GM23248 (cell line): ENCODE results near the gene WBP1L. TPM values are rescaled to one million over a fixed set of nuclear protein-coding genes. Genes with fewer than 3 reads are reported as not detected.
A peak's percentile ranks its signal among the peaks of the same experiment; 100 is the strongest.
"Not testable (repeated sequence)": the region's sequence is repeated elsewhere in the genome, so short reads cannot be mapped to it uniquely, and the experiment has no call there.

Experiments used
- DNase-seq: peaks from one replicate; pipeline ENCODE4 v3.0.0-alpha.2; 2015
- H2AFZ ChIP-seq: fragments of 200-600 bp; sonication (generic); 2 replicates; pipeline ENCODE4 v1.6.1; 2016; ENCODE audit warnings: antibody characterized with exemption
- H3F3A ChIP-seq: fragments of 200-600 bp; sonication (generic); 2 replicates; pipeline ENCODE4 v1.6.1; 2016; ENCODE audit warnings: mild to moderate bottlenecking, antibody characterized with exemption, mixed run types; ENCODE audit not compliant: insufficient read depth
- H3K27ac ChIP-seq: fragments of 200-600 bp; sonication (generic); 2 replicates; pipeline ENCODE4 v1.5.1; 2016; ENCODE audit warnings: mild to moderate bottlenecking
- H3K27me3 ChIP-seq: fragments of 200-600 bp; sonication (generic); replicated peaks from 2 replicates; pipeline ENCODE4 v1.6.1; 2016; ENCODE audit warnings: mild to moderate bottlenecking; ENCODE audit not compliant: insufficient read depth
- H3K36me3 ChIP-seq: fragments of 200-600 bp; sonication (generic); 2 replicates; pipeline ENCODE4 v1.6.1; 2016; ENCODE audit warnings: low read depth, mild to moderate bottlenecking
- H3K4me1 ChIP-seq: fragments of 200-600 bp; sonication (generic); 2 replicates; pipeline ENCODE4 v1.6.1; 2016; ENCODE audit warnings: mild to moderate bottlenecking; ENCODE audit not compliant: insufficient read depth
- H3K4me2 ChIP-seq: fragments of 200-600 bp; sonication (generic); one replicate; pipeline ENCODE4 v1.6.1; 2016; ENCODE audit warnings: mild to moderate bottlenecking; ENCODE audit not compliant: unreplicated experiment
- H3K4me3 ChIP-seq: fragments of 200-600 bp; sonication (generic); 2 replicates; pipeline ENCODE4 v1.5.1; 2016; ENCODE audit warnings: mild to moderate bottlenecking
- H3K79me2 ChIP-seq: fragments of 200-600 bp; sonication (generic); 2 replicates; pipeline ENCODE4 v1.6.1; 2016; ENCODE audit warnings: mild to moderate bottlenecking; ENCODE audit not compliant: insufficient read depth
- H3K9ac ChIP-seq: fragments of 200-600 bp; sonication (generic); 2 replicates; pipeline ENCODE4 v1.6.1; 2016; ENCODE audit warnings: mild to moderate bottlenecking
- H3K9me2 ChIP-seq: fragments of 200-600 bp; sonication (generic); 2 replicates; pipeline ENCODE4 v1.6.1; 2016; ENCODE audit warnings: mixed run types, mild to moderate bottlenecking, moderate library complexity; ENCODE audit not compliant: insufficient read depth
- H3K9me3 ChIP-seq: fragments of 200-600 bp; sonication (generic); one replicate; pipeline ENCODE4 v1.6.1; 2017; ENCODE audit warnings: low read depth
- H4K20me1 ChIP-seq: fragments of 200-600 bp; sonication (generic); 2 replicates; pipeline ENCODE4 v1.6.0; 2016; ENCODE audit not compliant: insufficient read depth
- EZH2 ChIP-seq: fragments of 200-600 bp; sonication (generic); IDR thresholded peaks from 2 replicates; pipeline ENCODE4 v1.6.1; 2018; ENCODE audit warnings: antibody characterized with exemption, mild to moderate bottlenecking; ENCODE audit not compliant: insufficient read depth, poor library complexity, severe bottlenecking
- EZH2phosphoT487 ChIP-seq: fragments of 200-600 bp; sonication (generic); IDR thresholded peaks from 2 replicates; pipeline ENCODE4 v1.6.1; 2018; ENCODE audit warnings: antibody characterized with exemption, moderate library complexity, mild to moderate bottlenecking, low read depth; ENCODE audit not compliant: insufficient read depth
- WGBS, 2 experiments: methylation state at CpG; one replicate each; pipeline ENCODE4 v1.1.6; 2015 to 2017; ENCODE audit warnings: low lambda C conversion rate in 2 of 2, low coverage in 1 of 2; ENCODE audit errors: missing lambda C conversion rate in 2 of 2; 5-methylcytosine and 5-hydroxymethylcytosine counted together
- in situ Hi-C: fragments of 300-500 bp; cut with MboI; formaldehyde crosslinking; loops from 2 replicates; pipeline ENCODE4 v1.15.0; 2020
- polyA plus RNA-seq: library from polyadenylated mRNA; unstranded; fragments of >200 nt; fragmentation: Nextera tagmentation; extraction: Ambion mirVana; gene quantifications from 2 replicates; pipeline ENCODE4 v1.2.1, GENCODE V29; 2016
- total RNA-seq: library from RNA; depleted of rRNA; stranded (reverse); fragments of >200 nt; shearing (Covaris generic); gene quantifications from 2 replicates; pipeline ENCODE4 v1.2.3, GENCODE V29; 2014

The WBP1L gene
- total and polyA plus RNA-seq, 2 experiments from 2014 or later, result 21.1 to 57.4 TPM

- WGBS, 2 experiments, result 83% methylated on average over 23 of the region's 23 CpGs
- no peaks in the 10 kb centered on the region for H3K79me2 ChIP-seq
- peak overlapping the region; percentile 90 for H3K27ac ChIP-seq
- H3K27me3 ChIP-seq, result no peaks in the 10 kb centered on the region
- peak; percentile 68 for DNase-seq
- H3K4me3 ChIP-seq, result no peak overlapping the region
- H3F3A ChIP-seq, result peaks cover 4% of the 10 kb centered on the region; the same call in 1 of the 2 replicates
- no peaks in the 10 kb centered on the region for H4K20me1 ChIP-seq
- in situ Hi-C loops, result no loop called here
- peaks cover 33% of the 10 kb centered on the region; the same call in 1 of the 2 replicates for H3K36me3 ChIP-seq
- H3K9me3 ChIP-seq, result no peaks in the 10 kb centered on the region
- TF ChIP-seq EZH2phosphoT487 (no peak), EZH2 (no peak)
- H3K9me2 ChIP-seq, result no peaks in the 10 kb centered on the region
- H3K4me1 ChIP-seq, result peaks cover 15% of the 10 kb centered on the region
- no peak overlapping the region for H3K4me2 ChIP-seq
- no peak overlapping the region for H2AFZ ChIP-seq
- peak overlapping the region; percentile 74 for H3K9ac ChIP-seq
Measured at GRCh38 chr10:102814873-102815661, 71.3 kb downstream of the WBP1L start.

- H3K9ac ChIP-seq, result peak overlapping the region; percentile 74
- H3K27me3 ChIP-seq, result no peaks in the 10 kb centered on the region
- H3K9me3 ChIP-seq, result no peaks in the 10 kb centered on the region
- H3K4me1 ChIP-seq, result peaks cover 15% of the 10 kb centered on the region
- no peaks in the 10 kb centered on the region for H4K20me1 ChIP-seq
- H3K79me2 ChIP-seq, result no peaks in the 10 kb centered on the region
- DNase-seq, result peak; percentile 88
- peak overlapping the region; percentile 42 for H3K4me2 ChIP-seq
- peak overlapping the region; percentile 90 for H3K27ac ChIP-seq
- no peaks in the 10 kb centered on the region for H3K9me2 ChIP-seq
- H3K4me3 ChIP-seq, result no peak overlapping the region
- no peak for TF ChIP-seq EZH2
- TF ChIP-seq EZH2phosphoT487, result no peak
- 56 to 61% methylated on average over 12 of the region's 12 CpGs for WGBS, 2 experiments
- H2AFZ ChIP-seq, result no peak overlapping the region
- in situ Hi-C loops, result no loop called here
- H3F3A ChIP-seq, result peaks cover 4% of the 10 kb centered on the region; the same call in 1 of the 2 replicates
- H3K36me3 ChIP-seq, result peaks cover 30% of the 10 kb centered on the region; the same call in 1 of the 2 replicates
Measured at GRCh38 chr10:102815790-102816549, 72.2 kb downstream of the WBP1L start.

GRCh38 chr10:102817175-102817574 lies 73.4 kb downstream of the WBP1L start:
- no peaks in the 10 kb centered on the region for H3K27me3 ChIP-seq
- H4K20me1 ChIP-seq, result no peaks in the 10 kb centered on the region
- TF ChIP-seq EZH2phosphoT487 (no peak), EZH2 (no peak)
- WGBS, 2 experiments, result 94 to 96% methylated on average over 4 of the region's 4 CpGs
- H3K4me1 ChIP-seq, result peaks cover 15% of the 10 kb centered on the region
- in situ Hi-C loops, result no loop called here
- H3K4me2 ChIP-seq, result no peak overlapping the region
- H3K79me2 ChIP-seq, result no peaks in the 10 kb centered on the region
- H3K4me3 ChIP-seq, result no peak overlapping the region
- peaks cover 4% of the 10 kb centered on the region; the same call in 1 of the 2 replicates for H3F3A ChIP-seq
- peaks cover 18% of the 10 kb centered on the region; the same call in 1 of the 2 replicates for H3K36me3 ChIP-seq
- no peaks in the 10 kb centered on the region for H3K9me2 ChIP-seq
- no peak overlapping the region for H3K9ac ChIP-seq
- no peak for DNase-seq
- H3K9me3 ChIP-seq, result no peaks in the 10 kb centered on the region
- H3K27ac ChIP-seq, result no peak overlapping the region
- no peak overlapping the region for H2AFZ ChIP-seq

- Histone ChIP-seq H2AFZ (no peak overlapping the region), H4K20me1 (no peaks in the 10 kb centered on the region), H3K4me1 (peaks cover 15% of the 10 kb centered on the region), H3K9me3 (no peaks in the 10 kb centered on the region), H3K4me3 (no peak overlapping the region), H3K79me2 (no peaks in the 10 kb centered on the region), H3K9ac (no peak overlapping the region), H3F3A (peaks cover 4% of the 10 kb centered on the region; the same call in 1 of the 2 replicates), H3K27ac (no peak overlapping the region), H3K9me2 (no peaks in the 10 kb centered on the region), H3K4me2 (no peak overlapping the region), H3K27me3 (no peaks in the 10 kb centered on the region), H3K36me3 (peaks cover 9% of the 10 kb centered on the region; the same call in 1 of the 2 replicates)
- TF ChIP-seq EZH2phosphoT487 (no peak), EZH2 (no peak)
- in situ Hi-C loops, result no loop called here
- no peak for DNase-seq
- 55 to 63% methylated on average over 6 of the region's 6 CpGs for WGBS, 2 experiments
Measured at GRCh38 chr10:102819054-102819453, 75.3 kb downstream of the WBP1L start.

- 91 to 92% methylated on average over 5 of the region's 5 CpGs for WGBS, 2 experiments
- H2AFZ ChIP-seq, H3K4me3 ChIP-seq: not testable (repeated sequence)
Measured at GRCh38 chr10:102820008-102820407, 76.3 kb downstream of the WBP1L start.

More at GRCh38 chr10:102820008-102820407, 76.3 kb downstream of the WBP1L start:
- H3K27me3 ChIP-seq, H3F3A ChIP-seq, H3K79me2 ChIP-seq, H3K9ac ChIP-seq, H3K9me3 ChIP-seq, H3K27ac ChIP-seq, DNase-seq, H3K4me2 ChIP-seq, H3K9me2 ChIP-seq, H4K20me1 ChIP-seq, in situ Hi-C loops, H3K36me3 ChIP-seq: not testable (repeated sequence)
- H3K4me1 ChIP-seq, result peaks cover 15% of the 10 kb centered on the region
